ENCODE data around the gene CAPZB.

- no peak for TF ChIP-seq EZH2 (IDR thresholded peaks at IDR 0.05; ENCODE audit: insufficient read depth, poor library complexity, severe bottlenecking)
- no peak for TF ChIP-seq EZH2phosphoT487 (IDR thresholded peaks at IDR 0.05; ENCODE audit: insufficient read depth, low read depth)
Measured at GRCh38 chr1:19294638-19295037, 190.7 kb downstream of the CAPZB start.
